GM23338 (cell line): Measurements from ENCODE around the gene SUGCT. TPM values are rescaled to one million over a fixed set of nuclear protein-coding genes. Genes with fewer than 3 reads are reported as not detected.

Source experiments
- ATAC-seq: fragments of 200-7000 bp; cut with Tn5 transposase; 3 replicates; pipeline ENCODE4 v1.9.1; 2020
- DNase-seq: peaks from one replicate; pipeline ENCODE4 v3.0.0-alpha.2; 2015; ENCODE audit warnings: low spot score
- H2AFZ ChIP-seq: fragments of 200-600 bp; sonication (generic); 2 replicates; pipeline ENCODE4 v1.8.0; 2016; ENCODE audit warnings: antibody characterized with exemption, mild to moderate bottlenecking, moderate library complexity
- H3F3A ChIP-seq: fragments of 200-600 bp; sonication (generic); replicated peaks from 2 replicates; pipeline ENCODE4 v1.8.0; 2017; ENCODE audit warnings: antibody characterized with exemption, mixed run types, low read depth
- H3K27ac ChIP-seq: fragments of 200-600 bp; sonication (generic); 2 replicates; pipeline ENCODE4 v1.6.1; 2016; ENCODE audit warnings: low read depth
- H3K27me3 ChIP-seq: fragments of 200-600 bp; sonication (generic); 2 replicates; pipeline ENCODE4 v1.8.0; 2016; ENCODE audit warnings: mild to moderate bottlenecking, mixed run types, moderate library complexity; ENCODE audit not compliant: insufficient read depth
- H3K36me3 ChIP-seq: fragments of 200-600 bp; sonication (generic); 2 replicates; pipeline ENCODE4 v1.8.0; 2016; ENCODE audit warnings: mild to moderate bottlenecking; ENCODE audit not compliant: insufficient read depth
- H3K4me1 ChIP-seq: fragments of 200-600 bp; sonication (generic); 2 replicates; pipeline ENCODE4 v1.8.0; 2016; ENCODE audit warnings: mild to moderate bottlenecking, moderate library complexity; ENCODE audit not compliant: insufficient read depth
- H3K4me2 ChIP-seq: fragments of 200-600 bp; sonication (generic); 2 replicates; pipeline ENCODE4 v1.7.1; 2017; ENCODE audit warnings: mixed run types
- H3K4me3 ChIP-seq: fragments of 200-600 bp; sonication (generic); 2 replicates; pipeline ENCODE4 v1.6.1; 2016; ENCODE audit warnings: mixed run types
- H3K79me2 ChIP-seq: fragments of 200-600 bp; sonication (generic); replicated peaks from 2 replicates; pipeline ENCODE4 v1.8.0; 2017; ENCODE audit warnings: mild to moderate bottlenecking; ENCODE audit not compliant: insufficient read depth
- H3K9me2 ChIP-seq: fragments of 200-600 bp; sonication (generic); 2 replicates; pipeline ENCODE4 v1.8.0; 2017; ENCODE audit not compliant: insufficient read depth
- H4K20me1 ChIP-seq: fragments of 200-600 bp; sonication (generic); replicated peaks from 2 replicates; pipeline ENCODE4 v1.8.0; 2017; ENCODE audit warnings: mild to moderate bottlenecking; ENCODE audit not compliant: insufficient read depth
- H3K27ac Mint-ChIP-seq: 2 replicates; pipeline ENCODE4 v1.8.0; 2020; ENCODE audit warnings: inconsistent platforms, mild to moderate bottlenecking, moderate library complexity, mixed read lengths
- H3K27me3 Mint-ChIP-seq: 3 replicates; pipeline ENCODE4 v1.8.0; 2022; ENCODE audit warnings: low read depth, mild to moderate bottlenecking, moderate library complexity, mixed read lengths, inconsistent platforms; ENCODE audit not compliant: insufficient read depth, poor library complexity
- H3K36me3 Mint-ChIP-seq: 3 replicates; pipeline ENCODE4 v1.8.0; 2021; ENCODE audit warnings: low read depth, mild to moderate bottlenecking, inconsistent platforms, moderate library complexity, mixed read lengths
- H3K4me1 Mint-ChIP-seq: 3 replicates; pipeline ENCODE4 v1.8.0; 2020; ENCODE audit warnings: mild to moderate bottlenecking, inconsistent platforms, mixed read lengths
- H3K4me3 Mint-ChIP-seq: 3 replicates; pipeline ENCODE4 v1.8.0; 2021; ENCODE audit warnings: moderate library complexity, mild to moderate bottlenecking, inconsistent platforms, mixed read lengths
- H3K9me3 Mint-ChIP-seq: 3 replicates; pipeline ENCODE4 v1.8.0; 2020; ENCODE audit warnings: moderate library complexity, mild to moderate bottlenecking, inconsistent platforms, mixed read lengths
- CREB1 ChIP-seq: fragments of 250-450 bp; sonication (Bioruptor Pico); IDR thresholded peaks from 2 replicates; pipeline ENCODE4 v1.5.0; 2020; ENCODE audit warnings: low read depth, mild to moderate bottlenecking, moderate library complexity
- EZH2 ChIP-seq: fragments of 200-600 bp; sonication (generic); IDR thresholded peaks from one replicate; pipeline ENCODE4 v1.8.0; 2017; ENCODE audit warnings: antibody characterized with exemption, mild to moderate bottlenecking, low read depth; ENCODE audit not compliant: unreplicated experiment
- EZH2phosphoT487 ChIP-seq: fragments of 200-600 bp; sonication (generic); IDR thresholded peaks from one replicate; pipeline ENCODE4 v1.8.1; 2018; ENCODE audit warnings: antibody characterized with exemption; ENCODE audit not compliant: unreplicated experiment
- JUNB ChIP-seq: IDR thresholded peaks from one replicate; pipeline ENCODE4 v1.6.1; 2016; ENCODE audit warnings: antibody characterized with exemption; ENCODE audit not compliant: unreplicated experiment
- NANOG ChIP-seq: IDR thresholded peaks from 2 replicates; pipeline ENCODE4 v1.6.1; 2016; ENCODE audit warnings: antibody characterized with exemption, borderline replicate concordance
- POLR2AphosphoS5 ChIP-seq: IDR thresholded peaks from 2 replicates; pipeline ENCODE4 v1.6.1; 2016; ENCODE audit warnings: antibody characterized with exemption, low read depth
- REST ChIP-seq: IDR thresholded peaks from one replicate; pipeline ENCODE4 v1.6.1; 2018; ENCODE audit warnings: antibody characterized with exemption; ENCODE audit not compliant: unreplicated experiment
- STAT1 ChIP-seq: IDR thresholded peaks from one replicate; pipeline ENCODE4 v1.6.1; 2016; ENCODE audit warnings: antibody characterized with exemption; ENCODE audit not compliant: unreplicated experiment
- ZNF114 ChIP-seq: fragments of 250-450 bp; sonication (Bioruptor Pico); IDR thresholded peaks from 2 replicates; pipeline ENCODE4 v1.5.0; 2020; ENCODE audit warnings: mild to moderate bottlenecking, moderate library complexity
- ZNF331 ChIP-seq: fragments of 250-450 bp; sonication (Bioruptor Pico); IDR thresholded peaks from 2 replicates; pipeline ENCODE4 v1.5.0; 2020; ENCODE audit warnings: low read depth, mild to moderate bottlenecking, moderate library complexity
- polyA plus RNA-seq: library from polyadenylated mRNA; unstranded; fragments of >200 nt; fragmentation: Nextera tagmentation; extraction: Ambion mirVana; gene quantifications from 2 replicates; pipeline ENCODE4 v1.2.1, GENCODE V29; 2016
- total RNA-seq: library from RNA; depleted of rRNA; stranded (reverse); fragments of >200 nt; shearing (Covaris generic); gene quantifications from 2 replicates; pipeline ENCODE4 v1.2.3, GENCODE V29; 2014
- TF ChIP-seq, protein P1 (sequence below): IDR thresholded peaks from 2 replicates; pipeline ENCODE4 v1.6.1; 2016; ENCODE audit warnings: antibody characterized with exemption
- TF ChIP-seq, protein P2 (sequence below), 2 experiments: fragments of 200-600 bp in 1 of 2; sonication (generic) in 1 of 2; conservative IDR thresholded peaks; 2 replicates each; pipeline versions ENCODE4 v1.5.1 to v1.6.1; 2016 to 2017; ENCODE audit warnings: antibody characterized with exemption in 2 of 2, low read depth in 2 of 2, mild to moderate bottlenecking in 2 of 2, moderate library complexity in 1 of 2

The SUGCT gene
- total and polyA plus RNA-seq, 2 experiments from 2014 or later = 4.2 to 5.6 TPM

DNA sequence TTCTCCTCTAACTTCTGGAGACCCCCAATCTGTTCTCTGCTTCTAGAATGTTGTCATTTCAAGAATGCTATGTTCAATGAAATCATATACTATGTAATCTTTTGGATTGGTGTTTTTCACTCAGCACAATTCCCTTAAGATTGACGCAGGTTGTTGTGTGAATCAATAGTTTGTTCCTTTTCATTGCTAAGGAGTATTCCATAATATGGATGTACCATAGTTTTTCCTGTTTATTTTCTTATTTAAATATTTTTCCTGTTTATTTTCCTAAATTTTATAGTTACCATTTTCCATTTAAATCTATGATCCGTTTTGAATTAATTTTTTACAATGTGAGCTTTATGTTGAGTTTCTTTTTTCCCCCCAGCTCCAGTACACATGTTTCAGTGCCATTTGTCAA, 604.5 kb downstream of the SUGCT start:
- Histone ChIP-seq H2AFZ (no peak overlapping the region), H3K79me2 (no peaks in the 10 kb centered on the region), H3K27ac (no peak overlapping the region), H3F3A (no peaks in the 10 kb centered on the region), H3K27me3 (no peaks in the 10 kb centered on the region), H4K20me1 (no peaks in the 10 kb centered on the region), H3K36me3 (no peaks in the 10 kb centered on the region), H3K4me3 (no peak overlapping the region), H3K4me2 (no peak overlapping the region), H3K4me1 (no peaks in the 10 kb centered on the region), H3K9me2 (no peaks in the 10 kb centered on the region)
- H3K4me1 Mint-ChIP-seq = no peaks in the 10 kb centered on the region
- TF ChIP-seq REST (no peak), POLR2AphosphoS5 (no peak), NANOG (no peak), EZH2 (no peak), ZNF114 (CRISPR knock-in tag) (no peak)
- ATAC-seq (no peak), DNase-seq (no peak)
- H3K36me3 Mint-ChIP-seq = no peaks in the 10 kb centered on the region
- no peak overlapping the region for H3K27ac Mint-ChIP-seq
- H3K27me3 Mint-ChIP-seq = no peaks in the 10 kb centered on the region
- H3K4me3 Mint-ChIP-seq = no peak overlapping the region
- H3K9me3 Mint-ChIP-seq = no peaks in the 10 kb centered on the region

GRCh38 chr7:40742270-40742669, 607.5 kb downstream of the SUGCT start:
- Histone ChIP-seq H3K79me2 (no peaks in the 10 kb centered on the region), H3K4me1 (peaks cover 11% of the 10 kb centered on the region; the same call in 1 of the 2 replicates), H2AFZ (no peak overlapping the region), H4K20me1 (no peaks in the 10 kb centered on the region), H3K27ac (no peak overlapping the region), H3K4me2 (no peak overlapping the region), H3K4me3 (no peak overlapping the region), H3F3A (no peaks in the 10 kb centered on the region), H3K27me3 (no peaks in the 10 kb centered on the region), H3K36me3 (no peaks in the 10 kb centered on the region), H3K9me2 (no peaks in the 10 kb centered on the region)
- H3K4me1 Mint-ChIP-seq = peaks cover 15% of the 10 kb centered on the region
- H3K27me3 Mint-ChIP-seq = no peaks in the 10 kb centered on the region
- H3K27ac Mint-ChIP-seq = no peak overlapping the region
- no peaks in the 10 kb centered on the region for H3K36me3 Mint-ChIP-seq
- H3K9me3 Mint-ChIP-seq = no peaks in the 10 kb centered on the region
- DNase-seq (no peak), ATAC-seq (no peak)
- H3K4me3 Mint-ChIP-seq = no peak overlapping the region
- TF ChIP-seq NANOG = no peak
- no peak for TF ChIP-seq ZNF114 (CRISPR knock-in tag)
- TF ChIP-seq POLR2AphosphoS5 = no peak
- no peak for TF ChIP-seq JUNB
- no peak for TF ChIP-seq EZH2phosphoT487
- no peak for TF ChIP-seq EZH2
- no peak for TF ChIP-seq STAT1
- no peak for TF ChIP-seq CREB1
- TF ChIP-seq ZNF331 = no peak
- TF ChIP-seq REST = no peak
- TF ChIP-seq, protein P1, sequence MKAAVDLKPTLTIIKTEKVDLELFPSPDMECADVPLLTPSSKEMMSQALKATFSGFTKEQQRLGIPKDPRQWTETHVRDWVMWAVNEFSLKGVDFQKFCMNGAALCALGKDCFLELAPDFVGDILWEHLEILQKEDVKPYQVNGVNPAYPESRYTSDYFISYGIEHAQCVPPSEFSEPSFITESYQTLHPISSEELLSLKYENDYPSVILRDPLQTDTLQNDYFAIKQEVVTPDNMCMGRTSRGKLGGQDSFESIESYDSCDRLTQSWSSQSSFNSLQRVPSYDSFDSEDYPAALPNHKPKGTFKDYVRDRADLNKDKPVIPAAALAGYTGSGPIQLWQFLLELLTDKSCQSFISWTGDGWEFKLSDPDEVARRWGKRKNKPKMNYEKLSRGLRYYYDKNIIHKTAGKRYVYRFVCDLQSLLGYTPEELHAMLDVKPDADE = no peak
- TF ChIP-seq, protein P2, sequence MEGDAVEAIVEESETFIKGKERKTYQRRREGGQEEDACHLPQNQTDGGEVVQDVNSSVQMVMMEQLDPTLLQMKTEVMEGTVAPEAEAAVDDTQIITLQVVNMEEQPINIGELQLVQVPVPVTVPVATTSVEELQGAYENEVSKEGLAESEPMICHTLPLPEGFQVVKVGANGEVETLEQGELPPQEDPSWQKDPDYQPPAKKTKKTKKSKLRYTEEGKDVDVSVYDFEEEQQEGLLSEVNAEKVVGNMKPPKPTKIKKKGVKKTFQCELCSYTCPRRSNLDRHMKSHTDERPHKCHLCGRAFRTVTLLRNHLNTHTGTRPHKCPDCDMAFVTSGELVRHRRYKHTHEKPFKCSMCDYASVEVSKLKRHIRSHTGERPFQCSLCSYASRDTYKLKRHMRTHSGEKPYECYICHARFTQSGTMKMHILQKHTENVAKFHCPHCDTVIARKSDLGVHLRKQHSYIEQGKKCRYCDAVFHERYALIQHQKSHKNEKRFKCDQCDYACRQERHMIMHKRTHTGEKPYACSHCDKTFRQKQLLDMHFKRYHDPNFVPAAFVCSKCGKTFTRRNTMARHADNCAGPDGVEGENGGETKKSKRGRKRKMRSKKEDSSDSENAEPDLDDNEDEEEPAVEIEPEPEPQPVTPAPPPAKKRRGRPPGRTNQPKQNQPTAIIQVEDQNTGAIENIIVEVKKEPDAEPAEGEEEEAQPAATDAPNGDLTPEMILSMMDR (conservative IDR thresholded peaks at IDR 0.05; ENCODE audit: low read depth in 2 of 2) = no peak
